HK-2 (cell line): ENCODE measurements around the gene ANKRD9.
A peak's percentile ranks its signal among the peaks of the same experiment; 100 is the strongest.

Experiments used
- DNase-seq: peaks from one replicate; pipeline ENCODE4 v3.0.0-alpha.2; 2018; ENCODE audit not compliant: unreplicated experiment

The ANKRD9 gene

GRCh38 chr14:102498678-102499265 is 10.8 kb downstream of the ANKRD9 start:
- DNase-seq = no peak

GRCh38 chr14:102497998-102498677 is 11.4 kb downstream of the ANKRD9 start:
- DNase-seq = no peak

- DNase-seq = no peak
Observed at GRCh38 chr14:102496958-102497744, 12.4 kb downstream of the ANKRD9 start.

DNA sequence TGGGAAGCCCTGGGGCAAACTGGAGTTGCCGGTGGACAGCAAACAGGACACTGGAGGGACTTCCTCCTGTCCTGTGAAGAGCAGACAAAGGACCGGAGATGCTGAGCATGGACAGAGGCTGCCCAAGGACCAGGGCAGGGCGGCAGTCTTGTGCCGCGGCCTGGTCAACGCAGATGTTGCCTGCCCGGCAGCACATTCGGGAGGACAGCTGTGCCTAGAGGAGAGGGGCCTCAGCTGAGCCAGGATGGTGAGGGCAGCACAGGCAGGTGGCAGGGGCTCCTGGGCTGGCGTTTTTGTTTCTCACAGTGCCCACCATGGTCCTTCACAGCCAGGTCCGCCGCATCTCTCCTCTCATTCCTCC is 13.3 kb downstream of the ANKRD9 start:
- DNase-seq = no peak

GRCh38 chr14:102495491-102496330 is 13.9 kb downstream of the ANKRD9 start:
- DNase-seq = no peak

DNA sequence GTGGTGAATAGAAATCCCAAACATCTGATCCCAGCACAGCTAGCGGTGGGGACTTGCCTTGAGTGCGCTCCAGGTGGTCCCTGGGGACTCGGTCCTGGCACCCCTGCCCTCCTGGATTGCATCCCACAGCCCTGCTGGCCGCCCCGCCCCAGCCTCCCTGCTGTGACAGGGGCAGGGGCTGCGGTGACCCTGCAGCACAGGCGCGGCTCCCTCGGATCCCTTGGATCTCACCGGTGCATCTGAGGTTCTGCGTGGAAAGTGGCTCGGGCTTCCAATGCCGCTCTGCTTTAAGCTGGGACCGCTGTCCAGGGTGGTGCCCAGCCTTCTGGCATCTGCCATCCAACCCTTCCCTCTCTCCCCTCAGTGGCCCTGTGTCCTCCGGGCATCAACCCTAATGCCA is 16.0 kb downstream of the ANKRD9 start:
- no peak for DNase-seq

DNA sequence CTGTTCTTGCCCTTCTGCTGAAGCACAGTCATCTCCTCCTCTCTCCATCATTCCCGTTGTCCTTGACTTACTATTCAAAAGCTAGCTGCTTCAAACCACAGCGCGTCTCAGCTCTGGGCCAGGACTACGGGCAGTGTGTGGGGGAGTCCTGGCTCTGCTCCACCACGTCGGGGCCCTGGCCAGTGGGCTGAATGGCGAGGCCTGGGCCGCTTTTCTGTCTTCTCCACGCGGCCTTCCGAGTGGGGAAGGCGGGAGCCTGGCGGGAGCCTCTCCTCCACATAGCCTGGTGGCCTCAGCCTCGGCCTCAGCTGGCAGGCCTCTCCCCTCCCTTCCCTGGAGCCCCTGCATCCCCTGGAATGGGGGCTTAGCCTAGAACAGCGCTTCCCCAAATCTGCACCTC is 16.5 kb downstream of the ANKRD9 start:
- no peak for DNase-seq

- DNase-seq = no peak
Observed at GRCh38 chr14:102492531-102492910, 17.1 kb downstream of the ANKRD9 start.

- DNase-seq = no peak
Observed at GRCh38 chr14:102491786-102492530, 17.6 kb downstream of the ANKRD9 start.

DNA sequence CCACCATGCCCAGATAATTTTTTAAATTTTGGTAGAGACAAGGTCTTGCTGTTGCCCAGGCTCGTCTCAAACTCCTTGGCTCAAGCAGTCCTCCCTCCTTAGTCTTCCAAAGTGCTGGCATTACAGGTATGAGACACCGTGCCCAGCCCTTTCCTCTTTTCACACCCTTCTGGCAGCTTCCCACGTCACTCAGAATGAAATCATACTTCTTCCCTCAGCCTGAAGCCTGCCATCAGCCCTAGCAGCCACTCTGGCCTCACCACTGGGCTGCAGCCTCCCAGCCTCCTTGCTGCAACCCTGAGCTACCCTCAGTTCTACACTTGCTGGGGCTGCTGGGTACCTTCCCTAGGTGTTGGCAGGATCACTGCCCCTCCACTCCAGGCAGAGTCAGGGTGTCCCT is 18.2 kb downstream of the ANKRD9 start:
- DNase-seq = no peak

- DNase-seq = no peak
Observed at GRCh38 chr14:102490456-102490855, 19.1 kb downstream of the ANKRD9 start.

GRCh38 chr14:102487204-102487577 is 22.4 kb downstream of the ANKRD9 start:
- DNase-seq = no peak

GRCh38 chr14:102486513-102487203 is 22.9 kb downstream of the ANKRD9 start:
- no peak for DNase-seq

DNA sequence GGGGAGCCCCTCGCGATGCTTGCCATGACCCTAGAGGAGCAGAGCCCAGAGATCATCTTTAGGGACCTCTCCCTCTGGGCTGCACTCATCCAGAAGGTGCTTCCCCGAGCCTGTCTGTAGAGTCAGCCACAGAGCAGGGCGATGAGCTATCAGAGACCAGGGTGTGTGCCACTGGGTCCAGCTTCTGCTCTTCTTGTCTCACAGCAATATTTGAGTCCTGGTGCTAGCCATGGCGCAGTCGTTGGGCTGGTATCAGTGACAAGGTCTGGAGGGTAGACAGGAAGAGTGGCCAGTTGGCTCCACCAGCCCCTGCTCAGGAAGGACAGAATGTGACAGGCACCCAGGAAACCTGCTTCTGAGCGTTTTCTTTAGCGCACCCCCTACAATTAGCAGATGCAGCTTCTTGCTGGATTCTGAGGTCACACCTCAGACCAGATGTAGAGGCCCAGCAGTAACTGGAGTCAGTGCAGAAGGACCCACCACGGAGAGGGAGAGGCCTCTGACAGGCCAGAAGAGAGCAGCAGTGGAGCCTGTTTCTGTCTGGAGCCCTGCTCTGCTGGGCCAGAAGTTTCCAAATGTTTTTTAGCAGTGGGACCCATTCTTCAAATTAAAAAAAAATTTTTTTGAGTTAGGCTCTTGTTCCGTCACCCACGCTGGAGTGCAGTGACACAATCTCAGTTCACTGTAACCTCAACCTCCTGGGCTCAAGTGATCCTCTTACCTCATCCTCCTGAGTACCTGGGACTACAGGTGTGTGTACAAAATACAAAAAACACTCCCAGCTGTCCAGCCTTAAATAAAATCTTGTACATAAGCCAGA is 23.7 kb downstream of the ANKRD9 start:
- DNase-seq = no peak

DNA sequence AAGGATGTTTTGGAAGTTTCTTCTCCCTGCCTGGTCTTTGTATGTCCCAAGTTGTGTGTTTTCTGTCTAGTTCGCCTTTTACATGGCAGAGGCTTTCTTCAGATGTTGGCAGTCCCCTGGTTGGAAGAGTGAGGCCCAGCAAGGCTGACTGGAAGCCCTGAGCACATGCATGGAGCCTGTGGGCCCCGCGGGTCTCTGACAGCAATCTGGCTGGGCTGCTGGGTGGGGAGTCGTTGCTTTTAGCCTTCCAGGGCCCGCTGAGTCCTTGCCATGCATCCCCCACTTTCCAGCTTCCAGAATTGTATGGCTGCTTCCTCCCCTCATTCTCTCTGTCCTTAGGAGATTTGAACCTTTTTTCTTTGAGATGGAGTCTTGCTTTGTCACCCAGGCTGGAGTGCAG is 25.3 kb downstream of the ANKRD9 start:
- no peak for DNase-seq

DNA sequence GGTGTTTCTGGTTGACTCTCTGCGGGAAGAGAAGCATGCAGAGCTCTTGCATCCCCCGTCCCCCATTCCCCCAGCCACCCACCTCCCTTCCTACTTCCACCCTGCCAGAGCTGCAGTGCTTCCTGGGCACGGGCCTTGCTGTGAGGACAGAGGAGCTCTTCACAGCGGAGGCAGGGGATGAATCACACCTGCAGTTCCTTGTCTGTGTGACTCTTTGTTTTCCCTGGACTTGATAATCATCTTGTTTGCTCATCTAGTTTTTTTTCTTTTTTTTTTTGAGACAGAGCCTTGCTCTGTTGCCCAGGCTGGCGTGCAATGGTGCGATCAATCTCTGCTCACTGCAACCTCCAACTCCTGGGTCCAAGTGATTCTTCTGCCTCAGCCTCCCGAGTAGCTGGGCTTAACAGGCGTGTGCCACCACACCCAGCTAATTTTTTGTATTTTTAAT is 27.8 kb downstream of the ANKRD9 start:
- peak; percentile 21 for DNase-seq

DNA sequence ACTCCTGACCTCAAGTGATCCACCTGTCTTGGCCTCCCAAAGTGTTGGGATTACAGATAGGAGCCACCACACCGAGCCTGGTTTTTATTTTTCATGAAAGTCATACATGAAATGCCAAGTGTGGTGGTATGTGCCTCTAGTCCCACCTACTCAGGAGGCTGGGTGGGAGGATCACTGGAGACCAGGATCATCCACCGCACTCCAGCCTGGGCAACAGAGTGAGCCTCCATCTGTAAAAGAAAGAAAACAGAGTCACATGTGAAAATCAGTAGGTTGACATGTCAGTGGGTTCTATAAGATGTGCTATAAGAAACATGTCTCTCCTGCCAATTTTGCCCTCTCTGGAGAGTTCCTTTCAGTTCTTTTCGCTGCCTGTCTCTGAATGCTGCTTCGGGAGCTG is 28.2 kb downstream of the ANKRD9 start:
- no peak for DNase-seq

GRCh38 chr14:102479777-102480176 is 29.8 kb downstream of the ANKRD9 start:
- DNase-seq = no peak

DNA sequence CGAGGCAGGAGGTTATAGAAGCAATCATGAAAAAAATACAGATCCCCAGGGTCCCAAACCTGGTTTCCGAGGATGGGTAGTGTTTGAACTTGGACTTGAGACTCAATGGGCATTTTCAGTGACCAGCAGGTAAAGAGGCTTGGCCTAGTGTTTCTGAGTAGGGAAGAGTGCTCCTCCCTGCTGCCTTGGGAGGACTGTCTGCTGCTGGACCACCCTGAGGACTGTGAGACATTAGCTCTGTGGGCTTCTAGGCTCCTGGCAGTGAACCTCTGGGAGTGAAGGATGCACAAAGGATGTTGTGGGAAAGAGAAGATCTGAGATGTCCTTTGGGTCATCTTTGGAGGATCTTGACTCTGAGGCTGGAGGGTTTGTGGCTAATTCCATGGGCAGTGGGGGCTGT is 30.5 kb downstream of the ANKRD9 start:
- no peak for DNase-seq

- DNase-seq = no peak
Observed at GRCh38 chr14:102474934-102475333, 34.6 kb downstream of the ANKRD9 start.
